GM12878 (cell line): ENCODE results near the gene MAP3K4.

Source experiments
- DPF2 ChIP-seq: fragments of 450-650 bp; IDR thresholded peaks from 2 replicates; pipeline ENCODE4 v1.6.1; 2017; ENCODE audit warnings: mild to moderate bottlenecking
- FOXM1 ChIP-seq: IDR thresholded peaks from 2 replicates; pipeline ENCODE4 v1.6.1; 2012; ENCODE audit warnings: low read depth, mild to moderate bottlenecking, inconsistent platforms, low read length, moderate library complexity
- GABPA ChIP-seq: IDR thresholded peaks from 2 replicates; pipeline ENCODE4 v1.6.1; 2014; ENCODE audit warnings: antibody characterized with exemption, low read depth, mild to moderate bottlenecking, inconsistent platforms
- JUND ChIP-seq: IDR thresholded peaks from 2 replicates; pipeline ENCODE4 v1.6.1; 2012; ENCODE audit warnings: low read depth, mild to moderate bottlenecking, low read length, improper control_type of control experiment, moderate library complexity
- POLR2AphosphoS5 ChIP-seq: IDR thresholded peaks from 2 replicates; pipeline ENCODE4 v1.6.1; 2011; ENCODE audit warnings: mild to moderate bottlenecking, low read length, inconsistent platforms
- PRDM15 ChIP-seq: fragments of 450-650 bp; formaldehyde crosslinking; IDR thresholded peaks from 2 replicates; pipeline ENCODE4 v1.4.0; 2020; ENCODE audit warnings: mild to moderate bottlenecking, moderate library complexity
- RELA ChIP-seq: fragments of 450-650 bp; IDR thresholded peaks from 2 replicates; pipeline ENCODE4 v1.8.0; 2014; ENCODE audit warnings: borderline replicate concordance; ENCODE audit not compliant: partially characterized antibody
- SP1 ChIP-seq: IDR thresholded peaks from one replicate; pipeline ENCODE4 v1.6.1; 2011; ENCODE audit warnings: low read depth, low read length
- USF2 ChIP-seq: IDR thresholded peaks from 2 replicates; pipeline ENCODE4 v1.6.1; 2011; ENCODE audit warnings: low read depth, low read length, improper control_type of control experiment, borderline replicate concordance
- TF ChIP-seq, protein P1 (sequence below), 3 experiments: IDR thresholded peaks in 2 of 3; conservative IDR thresholded peaks in 1 of 3; 2 replicates each; pipeline ENCODE4 v1.5.1; 2011; ENCODE audit warnings: low read depth in 3 of 3, low read length in 3 of 3, mild to moderate bottlenecking in 3 of 3, control low read depth in 2 of 3, moderate library complexity in 2 of 3, inconsistent platforms in 1 of 3, mixed read lengths in 1 of 3; ENCODE audit not compliant: control insufficient read depth in 2 of 3, insufficient read depth in 1 of 3; ENCODE audit errors: extremely low read depth in 1 of 3

GRCh38 chr6:160999516-160999915 lies 7.9 kb downstream of the MAP3K4 start:
- TF ChIP-seq DPF2, result no peak
- no peak for TF ChIP-seq SP1
- TF ChIP-seq FOXM1, result no peak
- no peak for TF ChIP-seq USF2
- no peak for TF ChIP-seq GABPA
- TF ChIP-seq JUND, result no peak
- TF ChIP-seq, protein P1, sequence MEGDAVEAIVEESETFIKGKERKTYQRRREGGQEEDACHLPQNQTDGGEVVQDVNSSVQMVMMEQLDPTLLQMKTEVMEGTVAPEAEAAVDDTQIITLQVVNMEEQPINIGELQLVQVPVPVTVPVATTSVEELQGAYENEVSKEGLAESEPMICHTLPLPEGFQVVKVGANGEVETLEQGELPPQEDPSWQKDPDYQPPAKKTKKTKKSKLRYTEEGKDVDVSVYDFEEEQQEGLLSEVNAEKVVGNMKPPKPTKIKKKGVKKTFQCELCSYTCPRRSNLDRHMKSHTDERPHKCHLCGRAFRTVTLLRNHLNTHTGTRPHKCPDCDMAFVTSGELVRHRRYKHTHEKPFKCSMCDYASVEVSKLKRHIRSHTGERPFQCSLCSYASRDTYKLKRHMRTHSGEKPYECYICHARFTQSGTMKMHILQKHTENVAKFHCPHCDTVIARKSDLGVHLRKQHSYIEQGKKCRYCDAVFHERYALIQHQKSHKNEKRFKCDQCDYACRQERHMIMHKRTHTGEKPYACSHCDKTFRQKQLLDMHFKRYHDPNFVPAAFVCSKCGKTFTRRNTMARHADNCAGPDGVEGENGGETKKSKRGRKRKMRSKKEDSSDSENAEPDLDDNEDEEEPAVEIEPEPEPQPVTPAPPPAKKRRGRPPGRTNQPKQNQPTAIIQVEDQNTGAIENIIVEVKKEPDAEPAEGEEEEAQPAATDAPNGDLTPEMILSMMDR (IDR thresholded peaks at IDR 0.05 in 2 of 3, conservative IDR thresholded peaks at IDR 0.05 in 1 of 3; ENCODE audit: control insufficient read depth in 2 of 3, extremely low read depth in 1 of 3, insufficient read depth in 1 of 3, low read depth in 3 of 3, low read length in 3 of 3), result no peak
- no peak for TF ChIP-seq PRDM15 (CRISPR knock-in tag)
- no peak for TF ChIP-seq POLR2AphosphoS5
- no peak for TF ChIP-seq RELA
